ENCODE measurements around the gene MEIOB.

DNA sequence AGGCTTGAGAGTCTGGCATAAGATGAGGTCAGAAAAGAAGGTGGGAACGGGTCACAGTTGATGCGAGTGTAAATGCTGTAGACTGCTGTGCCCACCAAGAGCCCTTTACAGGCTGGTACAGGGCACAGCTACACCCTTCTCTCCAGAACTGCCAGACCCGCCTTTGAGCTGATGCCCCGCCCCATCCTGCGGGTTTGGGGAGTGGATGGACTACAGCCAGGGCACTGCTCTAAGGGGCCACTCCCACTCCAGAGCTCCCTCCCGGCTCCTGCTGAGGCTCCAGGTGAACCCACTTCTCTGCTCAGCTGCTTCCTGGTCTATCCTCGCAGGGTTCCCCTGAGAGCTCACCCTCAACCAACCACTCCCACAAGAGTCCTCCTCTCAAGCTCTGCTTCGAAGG lies 12.3 kb downstream of the MEIOB start:
- TF ChIP-seq POLR2A (IDR thresholded peaks at IDR 0.05; ENCODE audit: low read depth, low read length), result no peak
- no peak for TF ChIP-seq POLR2AphosphoS5 (IDR thresholded peaks at IDR 0.05; ENCODE audit: low read depth, low read length)
- no peak for TF ChIP-seq TAF1 (IDR thresholded peaks at IDR 0.05; ENCODE audit: low read depth, low read length)
- TF ChIP-seq POU2F2 (IDR thresholded peaks at IDR 0.05; ENCODE audit: low read depth, low read length), result no peak
